ENCODE data around the gene NCAPD3.

NCAPD3 gene

GRCh38 chr11:134254433-134255183 is 30.8 kb upstream of the NCAPD3 start:
- in situ Hi-C loops (cut with MboI; ENCODE audit: low sequenced_read_pairs): no loop called here

GRCh38 chr11:134253188-134253993 is 29.6 kb upstream of the NCAPD3 start, which contains the start of the genes ACAD8 and THYN1:
Gene ACAD8, plus strand, starts transcription at chr11:134253568. Its CDS starts 33 bp downstream, at chr11:134253601.
Gene THYN1, minus strand, starts transcription at chr11:134253352. Its CDS starts 470 bp downstream, at chr11:134252882.
- in situ Hi-C loops (cut with MboI; ENCODE audit: low sequenced_read_pairs): no loop called here

- in situ Hi-C loops (cut with MboI; ENCODE audit: low sequenced_read_pairs): no loop called here
These were observed 28.8 kb upstream of the NCAPD3 start for GRCh38 chr11:134252346-134253187.

GRCh38 chr11:134250675-134251074 is 26.9 kb upstream of the NCAPD3 start:
- in situ Hi-C loops (cut with MboI; ENCODE audit: low sequenced_read_pairs): no loop called here

- in situ Hi-C loops (cut with MboI; ENCODE audit: low sequenced_read_pairs): no loop called here
These were observed 26.5 kb upstream of the NCAPD3 start for GRCh38 chr11:134250246-134250645.

- in situ Hi-C loops (cut with MboI; ENCODE audit: low sequenced_read_pairs): no loop called here
These were observed 25.2 kb upstream of the NCAPD3 start for GRCh38 chr11:134248910-134249480.

GRCh38 chr11:134246678-134247077 is 22.9 kb upstream of the NCAPD3 start:
- in situ Hi-C loops (cut with MboI; ENCODE audit: low sequenced_read_pairs): no loop called here

GRCh38 chr11:134246100-134246499 is 22.3 kb upstream of the NCAPD3 start:
- in situ Hi-C loops (cut with MboI; ENCODE audit: low sequenced_read_pairs): no loop called here

- in situ Hi-C loops (cut with MboI; ENCODE audit: low sequenced_read_pairs): no loop called here
These were observed 21.7 kb upstream of the NCAPD3 start for GRCh38 chr11:134245434-134245833.

- in situ Hi-C loops (cut with MboI; ENCODE audit: low sequenced_read_pairs): no loop called here
These were observed 20.8 kb upstream of the NCAPD3 start for GRCh38 chr11:134244593-134244992.

- in situ Hi-C loops (cut with MboI; ENCODE audit: low sequenced_read_pairs): no loop called here
These were observed 20.1 kb upstream of the NCAPD3 start for GRCh38 chr11:134243913-134244312.

GRCh38 chr11:134242376-134242775 is 18.6 kb upstream of the NCAPD3 start:
- in situ Hi-C loops (cut with MboI; ENCODE audit: low sequenced_read_pairs): no loop called here

- in situ Hi-C loops (cut with MboI; ENCODE audit: low sequenced_read_pairs): no loop called here
These were observed 16.8 kb upstream of the NCAPD3 start for GRCh38 chr11:134240592-134240991.

- in situ Hi-C loops (cut with MboI; ENCODE audit: low sequenced_read_pairs): no loop called here
These were observed 15.2 kb upstream of the NCAPD3 start for GRCh38 chr11:134238956-134239355.

- in situ Hi-C loops (cut with MboI; ENCODE audit: low sequenced_read_pairs): no loop called here
These were observed 13.8 kb upstream of the NCAPD3 start for GRCh38 chr11:134237557-134237922.

- in situ Hi-C loops (cut with MboI; ENCODE audit: low sequenced_read_pairs): no loop called here
These were observed 13.2 kb upstream of the NCAPD3 start for GRCh38 chr11:134236834-134237556.

- in situ Hi-C loops (cut with MboI; ENCODE audit: low sequenced_read_pairs): no loop called here
These were observed 11.6 kb upstream of the NCAPD3 start for GRCh38 chr11:134235399-134235798.

GRCh38 chr11:134233729-134234179 is 10.0 kb upstream of the NCAPD3 start:
- in situ Hi-C loops (cut with MboI; ENCODE audit: low sequenced_read_pairs): no loop called here

- in situ Hi-C loops (cut with MboI; ENCODE audit: low sequenced_read_pairs): no loop called here
These were observed 8.3 kb upstream of the NCAPD3 start for GRCh38 chr11:134231958-134232659.
